BLaER1 (cell line): Measurements from ENCODE around the gene ADCY10.
"Not testable (repeated sequence)": the region's sequence is repeated elsewhere in the genome, so short reads cannot be mapped to it uniquely, and the experiment has no call there.

Experiments used
- H3K27ac ChIP-seq: shearing (Covaris generic); formaldehyde crosslinking; 2 replicates; pipeline ENCODE4 v1.8.1; 2022
- H3K27me3 ChIP-seq: shearing (Covaris generic); formaldehyde crosslinking; 2 replicates; pipeline ENCODE4 v1.8.1; 2022
- H3K36me3 ChIP-seq: shearing (Covaris generic); formaldehyde crosslinking; 2 replicates; pipeline ENCODE4 v1.8.1; 2022
- H3K4me1 ChIP-seq: shearing (Covaris generic); formaldehyde crosslinking; 2 replicates; pipeline ENCODE4 v1.8.1; 2022
- H3K4me2 ChIP-seq: shearing (Covaris generic); formaldehyde crosslinking; 2 replicates; pipeline ENCODE4 v1.8.1; 2022
- H3K4me3 ChIP-seq: shearing (Covaris generic); formaldehyde crosslinking; 2 replicates; pipeline ENCODE4 v1.8.1; 2022
- H3K9ac ChIP-seq: shearing (Covaris generic); formaldehyde crosslinking; 2 replicates; pipeline ENCODE4 v1.8.1; 2022
- H3K9me3 ChIP-seq: shearing (Covaris generic); formaldehyde crosslinking; 2 replicates; pipeline ENCODE4 v1.8.1; 2022
- H4K20me1 ChIP-seq: shearing (Covaris generic); formaldehyde crosslinking; 2 replicates; pipeline ENCODE4 v1.8.1; 2022
- Cebpa-rat ChIP-seq: shearing (Covaris generic); IDR thresholded peaks from 2 replicates; pipeline ENCODE4 v1.8.1; 2022

Gene ADCY10

DNA sequence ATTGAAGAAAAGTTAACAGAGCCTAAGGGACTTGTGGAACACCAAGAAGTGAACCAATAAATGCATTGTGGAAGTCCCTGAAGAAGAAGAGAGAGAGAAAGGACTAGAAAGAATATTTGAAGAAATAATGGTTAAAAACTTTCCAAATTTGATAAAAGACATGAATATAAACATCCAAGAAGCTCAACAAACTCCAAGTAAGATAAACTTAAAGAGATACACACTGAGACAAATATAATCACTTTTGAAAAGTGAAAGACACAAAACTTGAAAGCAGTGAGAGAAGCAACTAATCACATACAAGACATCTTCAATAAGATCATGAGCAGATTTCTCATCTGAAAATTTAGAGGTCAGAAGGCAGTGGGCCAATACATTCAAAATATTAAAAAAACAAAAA is 101.0 kb downstream of the ADCY10 start:
- H3K4me3 ChIP-seq: no peak overlapping the region
- no peaks in the 10 kb centered on the region for H3K4me1 ChIP-seq
- peaks cover 51% of the 10 kb centered on the region for H3K9me3 ChIP-seq
- H4K20me1 ChIP-seq: no peaks in the 10 kb centered on the region
- no peak for TF ChIP-seq Cebpa-rat
- H3K27me3 ChIP-seq: no peaks in the 10 kb centered on the region
- H3K9ac ChIP-seq: no peak overlapping the region
- no peak overlapping the region for H3K27ac ChIP-seq
- H3K36me3 ChIP-seq: no peaks in the 10 kb centered on the region
- no peak overlapping the region for H3K4me2 ChIP-seq

DNA sequence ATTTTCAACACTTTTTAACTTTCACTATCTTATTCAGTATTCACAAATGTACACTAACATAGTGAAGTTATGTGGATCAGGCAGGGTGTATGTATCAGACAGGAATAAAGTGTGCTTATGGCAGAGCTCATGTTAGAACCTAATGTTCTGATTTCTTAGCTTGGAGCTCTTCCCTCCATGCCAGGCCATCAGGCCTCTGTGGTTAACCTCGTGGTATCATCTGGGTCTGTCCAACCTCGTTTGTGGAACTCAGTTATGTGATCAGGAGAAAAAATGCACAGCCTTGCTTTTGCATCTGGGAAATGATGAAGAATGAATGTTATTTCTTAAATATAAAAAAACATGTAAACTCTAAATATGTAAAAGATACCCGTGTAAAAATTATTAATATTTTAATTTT is 105.2 kb downstream of the ADCY10 start:
- TF ChIP-seq Cebpa-rat: no peak
- Histone ChIP-seq H3K4me1 (peaks cover 20% of the 10 kb centered on the region), H3K4me2 (no peak overlapping the region), H3K27me3 (no peaks in the 10 kb centered on the region), H3K4me3 (no peak overlapping the region), H4K20me1 (no peaks in the 10 kb centered on the region), H3K9ac (no peak overlapping the region), H3K27ac (no peak overlapping the region), H3K9me3 (peaks cover 48% of the 10 kb centered on the region), H3K36me3 (no peaks in the 10 kb centered on the region)

DNA sequence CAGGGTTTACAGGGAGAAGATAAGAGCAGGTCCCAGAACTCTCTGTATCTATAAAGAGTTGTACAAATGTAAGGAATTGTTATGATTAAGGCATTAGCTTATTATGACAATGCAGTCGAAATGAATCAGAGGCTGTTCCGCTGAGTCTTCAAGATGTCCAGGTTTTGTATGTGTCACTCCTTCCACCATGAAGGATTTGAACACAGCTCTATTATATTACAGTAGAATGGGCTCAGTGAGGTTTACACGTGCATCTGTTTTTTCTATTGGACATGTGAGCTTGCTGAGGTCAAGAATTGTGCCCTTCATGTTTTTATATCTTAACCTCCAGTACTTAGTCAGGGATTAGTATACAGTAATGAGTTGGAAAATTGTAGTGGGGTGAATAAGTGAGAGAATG is 105.8 kb downstream of the ADCY10 start:
- no peaks in the 10 kb centered on the region for H3K27me3 ChIP-seq
- H3K27ac ChIP-seq: no peak overlapping the region
- H3K9ac ChIP-seq: no peak overlapping the region
- H3K4me2 ChIP-seq: no peak overlapping the region
- H3K4me3 ChIP-seq: no peak overlapping the region
- H4K20me1 ChIP-seq: no peaks in the 10 kb centered on the region
- TF ChIP-seq Cebpa-rat: no peak
- peaks cover 46% of the 10 kb centered on the region for H3K9me3 ChIP-seq
- no peaks in the 10 kb centered on the region for H3K36me3 ChIP-seq
- peaks cover 26% of the 10 kb centered on the region for H3K4me1 ChIP-seq

DNA sequence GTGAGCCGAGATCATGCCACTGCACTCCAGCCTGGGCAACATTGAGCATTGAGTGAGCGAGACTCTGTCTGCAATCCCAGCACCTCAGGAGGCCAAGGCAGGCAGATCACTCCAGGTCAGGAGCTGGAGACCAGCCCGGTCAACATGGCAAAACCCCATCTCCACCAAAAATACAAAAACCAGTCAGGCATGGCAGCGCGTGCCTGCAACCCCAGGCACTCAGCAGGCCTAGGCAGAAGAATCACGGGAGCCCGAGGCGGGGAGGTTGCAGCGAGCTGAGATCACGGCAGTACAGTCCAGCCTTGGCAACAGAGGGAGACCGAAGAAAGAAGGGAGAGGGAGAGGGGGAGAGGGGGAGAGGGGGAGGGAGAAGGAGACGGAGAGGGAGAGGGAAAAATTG is 107.3 kb downstream of the ADCY10 start:
- H3K9me3 ChIP-seq: peaks cover 41% of the 10 kb centered on the region
- peaks cover 29% of the 10 kb centered on the region for H3K4me1 ChIP-seq
- H3K4me3 ChIP-seq, H3K4me2 ChIP-seq, H3K9ac ChIP-seq, H3K36me3 ChIP-seq, H4K20me1 ChIP-seq, H3K27me3 ChIP-seq: not testable (repeated sequence)
- H3K27ac ChIP-seq: peak overlapping the region; percentile 62

DNA sequence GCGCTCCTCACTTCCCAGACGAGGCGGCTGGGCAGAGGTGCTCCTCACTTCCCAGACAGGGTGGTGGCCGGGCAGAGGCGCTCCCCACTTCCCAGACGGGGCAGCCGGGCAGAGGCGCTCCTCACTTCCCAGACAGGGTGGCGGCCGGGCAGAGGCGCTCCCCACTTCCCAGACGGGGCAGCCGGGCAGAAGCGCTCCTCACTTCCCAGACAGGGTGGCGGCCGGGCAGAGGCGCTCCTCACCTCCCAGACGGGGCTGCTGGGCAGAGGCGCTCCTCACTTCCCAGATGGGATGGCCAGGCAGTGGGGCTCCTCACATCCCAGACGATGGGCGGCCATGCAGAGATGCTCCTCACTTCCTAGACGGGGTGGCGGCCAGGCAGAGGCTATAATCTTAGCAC is 107.7 kb downstream of the ADCY10 start:
- peaks cover 37% of the 10 kb centered on the region for H3K9me3 ChIP-seq
- peak overlapping the region; percentile 62 for H3K27ac ChIP-seq
- H3K4me3 ChIP-seq, H3K4me2 ChIP-seq, H4K20me1 ChIP-seq, H3K36me3 ChIP-seq, H3K27me3 ChIP-seq, H3K9ac ChIP-seq: not testable (repeated sequence)
- H3K4me1 ChIP-seq: peaks cover 29% of the 10 kb centered on the region

DNA sequence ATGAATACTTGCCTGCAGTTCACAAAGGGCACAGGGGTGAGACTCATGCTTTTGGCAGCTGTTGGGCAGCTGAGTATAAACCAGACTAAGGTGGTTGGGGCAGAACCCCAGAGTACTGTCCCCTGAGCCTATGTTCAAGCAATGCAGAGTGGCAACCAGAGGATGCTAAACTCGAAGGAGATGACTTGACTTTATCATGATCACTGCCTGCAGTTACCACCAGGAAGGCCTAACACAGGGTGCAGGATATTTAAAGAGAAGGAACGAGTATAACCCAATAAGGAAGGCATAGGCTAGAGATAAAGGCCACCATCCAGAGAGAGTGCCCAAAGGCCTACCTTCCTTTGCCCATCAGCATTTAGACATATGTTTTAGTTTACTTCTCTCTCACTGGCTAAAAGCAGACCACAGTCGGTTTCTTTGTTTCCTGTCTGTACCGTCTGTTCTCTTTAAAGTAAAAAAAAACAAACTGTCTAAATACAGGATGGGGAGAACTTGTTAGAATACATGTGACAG is 108.8 kb downstream of the ADCY10 start:
- Histone ChIP-seq H3K9ac (peak overlapping the region; percentile 56; the same call in 1 of the 2 replicates), H3K27me3 (no peaks in the 10 kb centered on the region), H3K4me1 (peaks cover 29% of the 10 kb centered on the region), H4K20me1 (no peaks in the 10 kb centered on the region), H3K27ac (peak overlapping the region; percentile 85), H3K36me3 (no peaks in the 10 kb centered on the region), H3K9me3 (peaks cover 28% of the 10 kb centered on the region), H3K4me3 (no peak overlapping the region; the same call in 1 of the 2 replicates), H3K4me2 (peak overlapping the region; percentile 71)
- TF ChIP-seq Cebpa-rat: no peak

DNA sequence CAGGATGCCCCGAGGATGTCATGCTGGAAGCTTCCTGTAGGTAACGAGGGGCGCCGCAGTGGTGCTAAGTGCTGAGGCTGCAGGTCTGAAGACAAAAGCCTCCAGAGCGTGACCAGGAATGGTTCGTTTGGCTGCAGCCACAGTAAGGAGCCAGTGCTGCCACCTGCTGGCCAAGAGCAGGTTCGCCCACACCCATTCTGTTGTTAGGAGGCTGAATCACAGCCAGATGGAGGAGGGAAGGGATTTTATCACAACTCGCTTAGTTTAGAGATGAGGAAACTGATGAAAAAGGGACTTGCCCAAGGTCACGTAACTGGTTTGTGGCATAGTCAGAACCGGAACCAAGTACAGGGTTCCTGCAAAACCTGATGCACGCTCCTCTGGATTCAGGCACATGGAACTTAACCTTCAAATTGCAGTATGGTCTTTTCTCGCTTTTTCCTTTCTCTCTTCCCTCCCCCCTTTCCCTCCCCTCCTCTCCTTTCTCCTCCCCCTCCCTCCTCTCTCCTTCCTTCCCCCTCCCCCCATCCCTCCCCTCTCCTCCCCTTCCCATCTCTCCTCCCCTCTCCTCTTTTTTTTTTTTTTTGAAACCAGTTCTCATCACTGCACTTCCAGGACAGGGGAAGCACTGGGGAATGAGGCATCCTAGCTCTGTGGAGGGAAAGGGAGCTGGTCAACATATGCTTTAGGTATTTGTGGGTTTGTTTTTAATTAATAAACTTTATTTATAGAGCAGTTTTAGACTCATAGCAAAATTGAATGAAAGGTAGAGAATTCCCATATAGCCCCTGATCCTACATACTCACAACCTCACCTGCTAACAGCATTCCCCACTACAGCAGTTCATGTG is 110.4 kb downstream of the ADCY10 start:
- Histone ChIP-seq H3K36me3 (no peaks in the 10 kb centered on the region), H3K4me3 (no peak overlapping the region), H3K9ac (no peak overlapping the region), H3K9me3 (peaks cover 24% of the 10 kb centered on the region), H3K4me1 (peaks cover 29% of the 10 kb centered on the region), H3K27ac (peak overlapping the region; percentile 85), H3K27me3 (no peaks in the 10 kb centered on the region), H3K4me2 (peak overlapping the region; percentile 71), H4K20me1 (no peaks in the 10 kb centered on the region)
- no peak for TF ChIP-seq Cebpa-rat

DNA sequence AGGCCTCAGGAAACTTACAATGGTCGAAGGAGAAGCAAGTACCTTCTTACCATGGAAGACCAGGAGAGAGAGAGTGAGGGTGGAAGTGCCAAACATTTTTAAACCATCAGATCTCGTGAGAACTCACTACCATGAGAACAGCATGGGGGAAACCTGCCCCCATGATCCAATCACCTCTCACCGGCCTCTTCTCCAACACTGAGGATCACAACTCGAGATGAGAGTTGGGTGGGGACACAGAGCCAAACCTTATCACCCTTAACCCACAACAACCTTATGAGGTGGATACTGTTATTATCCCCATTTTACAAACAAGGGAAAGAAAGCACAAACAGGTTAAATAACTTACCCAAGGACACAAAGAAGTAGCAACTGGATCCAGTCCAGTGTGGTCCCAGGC is 111.7 kb downstream of the ADCY10 start:
- no peak overlapping the region for H3K4me2 ChIP-seq
- no peaks in the 10 kb centered on the region for H3K36me3 ChIP-seq
- no peaks in the 10 kb centered on the region for H3K27me3 ChIP-seq
- H3K4me3 ChIP-seq: no peak overlapping the region
- H3K27ac ChIP-seq: no peak overlapping the region
- peaks cover 23% of the 10 kb centered on the region for H3K9me3 ChIP-seq
- H3K9ac ChIP-seq: no peak overlapping the region
- no peak for TF ChIP-seq Cebpa-rat
- H3K4me1 ChIP-seq: peaks cover 33% of the 10 kb centered on the region
- H4K20me1 ChIP-seq: no peaks in the 10 kb centered on the region

DNA sequence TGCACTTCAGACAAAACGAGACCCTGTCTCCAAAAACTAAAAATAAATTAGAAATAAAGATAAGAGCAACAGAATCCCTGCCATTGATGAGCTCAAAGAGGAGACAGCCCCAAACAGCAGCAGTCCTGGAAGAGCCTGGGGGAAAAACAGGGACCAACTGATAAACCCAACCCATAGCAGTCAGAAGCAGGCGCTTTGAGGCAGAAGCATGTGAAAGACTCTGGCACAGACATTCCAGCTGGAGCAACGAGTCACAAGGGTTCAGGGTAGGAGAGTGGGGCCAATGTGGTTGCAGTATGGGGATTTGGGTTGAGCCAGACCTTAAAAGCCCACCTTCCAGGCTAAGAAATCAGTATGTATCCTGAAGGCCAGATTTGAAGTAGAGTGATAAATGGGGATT is 113.7 kb downstream of the ADCY10 start:
- H3K36me3 ChIP-seq: no peaks in the 10 kb centered on the region

DNA sequence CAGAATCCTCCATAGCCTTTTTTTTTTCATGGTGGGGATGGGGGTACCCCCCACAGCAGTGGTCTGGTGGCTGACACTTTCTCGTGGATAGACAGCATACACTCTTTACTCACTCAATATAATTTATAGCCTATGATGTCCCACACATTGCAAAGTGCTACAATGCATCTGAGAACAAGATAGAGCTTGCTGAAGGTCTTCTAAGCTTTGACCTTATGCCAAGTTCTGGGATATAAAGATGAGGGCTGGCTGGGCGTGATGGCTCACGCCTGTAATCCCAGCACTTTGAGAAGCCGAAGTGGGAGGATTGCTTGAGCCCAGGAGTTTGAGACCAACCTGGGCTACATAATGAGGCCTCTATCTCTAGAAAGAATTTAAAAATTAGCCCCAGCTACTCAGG is 114.2 kb downstream of the ADCY10 start:
- TF ChIP-seq Cebpa-rat: no peak
- H3K4me2 ChIP-seq: no peak overlapping the region
- H3K36me3 ChIP-seq: no peaks in the 10 kb centered on the region
- H3K9me3 ChIP-seq: peaks cover 10% of the 10 kb centered on the region; the same call in 1 of the 2 replicates
- H3K27me3 ChIP-seq: no peaks in the 10 kb centered on the region
- no peaks in the 10 kb centered on the region for H4K20me1 ChIP-seq
- no peak overlapping the region for H3K4me3 ChIP-seq
- peaks cover 44% of the 10 kb centered on the region for H3K4me1 ChIP-seq
- H3K9ac ChIP-seq: no peak overlapping the region
- H3K27ac ChIP-seq: no peak overlapping the region

More for the DNA sequence above, 113.7 kb downstream of the ADCY10 start:
- H3K4me2 ChIP-seq: no peak overlapping the region
- H3K9me3 ChIP-seq: peaks cover 10% of the 10 kb centered on the region; the same call in 1 of the 2 replicates
- H3K27me3 ChIP-seq: no peaks in the 10 kb centered on the region
- peaks cover 49% of the 10 kb centered on the region for H3K4me1 ChIP-seq
- no peak overlapping the region for H3K27ac ChIP-seq
- H3K9ac ChIP-seq: no peak overlapping the region
- no peak overlapping the region for H3K4me3 ChIP-seq
- TF ChIP-seq Cebpa-rat: no peak
- no peaks in the 10 kb centered on the region for H4K20me1 ChIP-seq
